GM15510 (cell line): ENCODE measurements around the gene CDK10.

Source experiments
- POLR2A ChIP-seq: IDR thresholded peaks from 3 replicates; pipeline ENCODE4 v1.6.1; 2011; ENCODE audit warnings: borderline replicate concordance; ENCODE audit not compliant: insufficient read length; ENCODE audit errors: extremely low read depth

The CDK10 gene

DNA sequence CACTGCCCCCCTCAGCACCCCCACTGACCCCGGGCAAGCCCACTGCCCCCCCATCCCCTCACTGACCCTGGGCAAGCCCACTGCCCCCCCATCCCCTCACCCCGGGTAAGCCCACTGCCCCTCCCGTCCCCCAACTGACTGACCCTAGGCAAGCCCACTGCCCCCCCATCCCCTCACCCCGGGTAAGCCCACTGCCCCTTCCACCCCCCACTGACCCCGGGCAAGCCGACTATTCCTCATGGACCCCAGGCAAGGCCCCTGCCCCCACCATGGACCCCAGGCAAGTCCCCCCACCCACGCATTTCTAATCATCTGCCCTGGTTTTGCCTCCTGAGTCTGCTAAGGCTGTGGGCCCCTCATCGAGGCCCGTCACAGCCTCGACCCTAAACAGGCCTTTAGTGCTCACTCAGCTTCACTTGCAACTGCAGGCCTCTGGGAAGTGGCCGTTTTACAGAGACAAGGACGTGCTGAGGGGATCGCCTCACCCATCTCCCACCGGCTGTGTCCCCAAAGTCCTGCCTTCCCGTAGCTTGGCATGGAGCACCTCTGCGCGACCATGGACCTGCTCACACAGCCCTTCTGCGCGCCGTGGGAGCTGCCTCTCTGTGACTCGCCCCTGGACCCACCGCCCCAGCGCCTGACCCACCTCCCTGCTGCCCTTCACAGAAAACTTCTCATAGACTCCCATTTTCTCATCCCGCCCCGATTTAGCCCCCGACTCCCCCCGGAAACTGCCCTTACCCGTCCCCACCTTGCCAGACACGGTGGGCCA lies 30.6 kb downstream of the CDK10 start:
- TF ChIP-seq POLR2A: no peak

DNA sequence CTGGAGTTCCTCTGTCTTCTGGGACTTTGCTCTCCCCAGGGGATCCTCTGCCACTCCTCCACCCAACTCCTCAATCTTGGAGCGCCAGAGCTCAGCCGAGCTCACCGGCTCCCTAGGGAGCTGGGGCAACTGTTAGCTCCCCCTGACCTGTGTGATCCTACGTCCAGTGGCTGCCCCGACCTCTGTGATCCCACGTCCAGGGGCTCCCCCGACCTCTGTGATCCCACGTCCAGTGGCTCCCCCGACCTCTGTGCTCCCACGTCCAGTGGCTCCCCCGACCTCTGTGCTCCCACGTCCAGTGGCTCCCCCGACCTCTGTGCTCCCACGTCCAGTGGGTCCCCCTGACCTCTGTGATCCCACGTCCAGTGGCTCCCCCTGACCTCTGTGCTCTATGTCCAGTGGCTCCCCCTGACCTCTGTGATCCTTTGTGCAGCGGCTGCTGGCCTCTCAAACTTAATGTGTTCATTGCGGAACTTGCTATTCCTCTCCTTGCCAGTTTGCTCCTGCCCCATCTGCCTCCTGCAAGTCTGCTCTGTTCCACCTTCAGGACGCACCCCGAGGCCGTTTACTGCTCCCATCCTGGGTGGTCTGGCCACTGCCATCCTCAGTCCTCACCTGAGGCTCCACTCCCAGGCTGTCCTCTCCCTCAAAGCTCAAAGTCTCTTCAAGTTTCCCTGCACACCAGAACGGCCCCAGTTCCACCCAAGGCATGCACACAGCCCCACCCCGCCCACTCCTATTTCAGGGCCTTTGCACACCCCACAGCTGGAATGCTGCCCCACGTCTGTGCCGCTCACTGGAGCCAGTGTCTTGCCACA lies 31.4 kb downstream of the CDK10 start:
- no peak for TF ChIP-seq POLR2A

DNA sequence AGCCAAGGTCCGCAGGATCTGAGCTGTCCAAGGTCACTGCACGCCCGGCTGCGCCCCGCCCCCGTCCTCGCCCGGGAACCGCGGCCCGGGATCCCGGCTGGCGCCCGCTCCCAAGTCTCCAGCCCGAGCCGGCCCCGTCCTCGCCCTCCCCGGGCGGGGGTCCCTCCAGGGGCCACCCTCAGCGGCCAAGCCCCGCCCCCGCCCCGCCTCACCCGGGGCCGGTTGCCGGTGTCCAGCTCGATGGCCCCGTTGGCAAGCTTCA lies 34.0 kb downstream of the CDK10 start:
- no peak for TF ChIP-seq POLR2A

DNA sequence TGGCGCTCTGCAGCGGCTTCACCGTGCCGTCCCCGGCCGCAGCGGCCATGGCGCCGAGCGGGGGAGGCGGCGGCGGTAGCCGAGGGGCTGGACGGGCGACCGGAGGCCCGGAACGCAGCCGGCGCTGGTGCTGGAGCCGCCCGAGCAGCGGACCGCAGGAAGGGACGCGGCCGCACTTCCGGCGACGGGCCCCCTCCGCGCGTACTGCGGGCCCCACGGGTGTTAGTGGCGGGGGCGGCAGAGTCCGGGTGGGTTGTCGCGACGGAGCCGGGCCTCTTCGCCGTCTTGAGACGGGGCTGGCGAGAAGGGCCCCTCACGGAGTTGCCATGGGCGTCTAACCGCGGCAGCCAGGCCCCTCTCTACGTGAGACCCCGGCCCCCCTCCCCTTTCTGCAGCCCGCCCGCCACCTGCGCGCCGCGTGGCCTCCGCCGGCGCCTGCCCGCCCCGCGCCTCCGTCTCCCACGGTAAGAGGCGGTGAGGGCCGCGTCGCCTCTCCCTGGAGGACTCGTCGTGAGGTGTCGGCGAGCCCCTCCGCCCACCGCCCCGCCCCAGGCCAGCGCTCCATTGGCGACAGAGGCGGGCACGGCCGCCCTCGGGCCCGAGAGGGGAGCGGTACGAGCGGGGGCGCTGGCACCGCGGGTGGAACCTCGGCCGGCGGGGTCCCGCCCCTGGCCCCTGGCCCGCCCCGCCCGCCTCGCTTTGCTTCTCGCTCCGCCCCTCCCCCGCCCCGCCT lies 34.5 kb downstream of the CDK10 start, which contains the start of the genes VPS9D1 and ZNF276:
VPS9D1 (minus strand) TSS at position 86 of the 733 bp plus-strand sequence; CDS start at position 49, 37 bp downstream.
ZNF276 (plus strand) TSS at position 725 of the 733 bp plus-strand sequence. CDS start 104 bp downstream, outside the sequence.
- peak; percentile 66 for TF ChIP-seq POLR2A

DNA sequence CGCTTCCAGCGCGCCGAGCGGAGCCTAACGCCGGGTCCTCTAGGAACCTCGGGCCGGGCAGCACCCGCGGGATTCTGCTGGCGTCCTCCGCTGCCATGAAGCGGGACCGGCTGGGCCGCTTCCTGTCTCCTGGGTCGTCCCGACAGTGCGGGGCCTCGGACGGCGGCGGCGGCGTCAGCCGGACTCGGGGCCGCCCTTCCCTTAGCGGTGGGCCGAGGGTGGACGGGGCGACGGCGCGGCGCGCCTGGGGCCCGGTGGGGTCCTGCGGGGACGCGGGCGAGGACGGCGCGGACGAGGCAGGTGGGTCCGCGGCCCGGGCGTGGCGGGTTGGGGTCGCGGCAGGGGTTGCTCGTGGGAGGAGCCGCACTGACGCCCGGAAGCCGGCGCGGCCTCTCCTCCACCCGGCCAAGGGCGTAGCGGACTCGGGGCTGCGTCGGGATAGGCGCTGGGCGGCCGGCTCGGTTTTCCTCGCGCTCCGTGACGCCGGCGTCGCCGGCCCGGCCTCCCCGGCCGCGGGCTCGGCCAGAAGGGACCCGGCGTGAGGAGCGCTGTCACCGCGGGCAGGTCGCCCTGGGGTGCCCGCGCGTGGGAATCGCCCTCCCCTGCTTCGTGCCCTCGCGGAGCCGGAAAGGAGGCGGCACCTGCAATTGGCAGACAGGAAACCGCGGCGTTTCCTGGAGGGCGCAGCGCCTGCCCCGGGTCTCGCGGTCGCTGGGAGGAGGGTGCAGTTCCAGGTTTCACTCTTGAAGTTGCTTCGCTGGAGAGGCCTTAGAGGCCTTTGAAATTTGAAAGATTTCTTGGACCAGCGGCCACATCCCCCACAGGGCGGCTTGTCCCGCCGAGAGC lies 35.3 kb downstream of the CDK10 start:
- peak; percentile 46 for TF ChIP-seq POLR2A

DNA sequence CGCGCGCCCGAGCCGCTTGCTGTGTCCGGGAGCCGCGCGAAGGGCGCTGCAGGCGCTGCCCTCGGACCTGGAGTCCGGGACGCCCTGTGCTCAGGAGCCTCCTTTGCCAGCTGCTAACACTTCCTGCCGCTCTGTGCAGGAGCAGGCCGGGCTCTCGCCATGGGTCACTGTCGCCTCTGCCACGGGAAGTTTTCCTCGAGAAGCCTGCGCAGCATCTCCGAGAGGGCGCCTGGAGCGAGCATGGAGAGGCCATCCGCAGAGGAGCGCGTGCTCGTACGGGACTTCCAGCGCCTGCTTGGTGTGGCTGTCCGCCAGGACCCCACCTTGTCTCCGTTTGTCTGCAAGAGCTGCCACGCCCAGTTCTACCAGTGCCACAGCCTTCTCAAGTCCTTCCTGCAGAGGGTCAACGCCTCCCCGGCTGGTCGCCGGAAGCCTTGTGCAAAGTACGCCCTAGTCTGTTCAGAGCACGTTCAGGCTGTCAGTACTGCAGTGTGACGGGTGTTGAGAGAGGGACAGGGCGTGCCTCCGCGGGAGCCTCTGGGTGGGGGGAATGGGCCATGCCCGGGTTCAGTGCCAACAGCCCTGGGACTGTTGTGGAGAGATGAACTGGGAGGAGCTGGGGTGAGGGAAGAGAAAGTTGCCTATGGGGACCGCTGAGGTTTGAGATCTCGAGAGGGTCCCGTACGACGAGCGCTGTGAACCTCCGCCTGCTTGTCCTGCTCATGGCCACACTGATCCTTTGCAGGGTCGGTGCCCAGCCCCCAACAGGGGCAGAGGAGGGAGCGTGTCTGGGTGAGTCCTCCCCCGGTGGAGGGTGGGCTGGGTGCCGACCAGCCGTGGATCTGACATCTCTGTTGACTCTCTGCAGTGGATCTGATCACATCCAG lies 36.1 kb downstream of the CDK10 start:
- no peak for TF ChIP-seq POLR2A

DNA sequence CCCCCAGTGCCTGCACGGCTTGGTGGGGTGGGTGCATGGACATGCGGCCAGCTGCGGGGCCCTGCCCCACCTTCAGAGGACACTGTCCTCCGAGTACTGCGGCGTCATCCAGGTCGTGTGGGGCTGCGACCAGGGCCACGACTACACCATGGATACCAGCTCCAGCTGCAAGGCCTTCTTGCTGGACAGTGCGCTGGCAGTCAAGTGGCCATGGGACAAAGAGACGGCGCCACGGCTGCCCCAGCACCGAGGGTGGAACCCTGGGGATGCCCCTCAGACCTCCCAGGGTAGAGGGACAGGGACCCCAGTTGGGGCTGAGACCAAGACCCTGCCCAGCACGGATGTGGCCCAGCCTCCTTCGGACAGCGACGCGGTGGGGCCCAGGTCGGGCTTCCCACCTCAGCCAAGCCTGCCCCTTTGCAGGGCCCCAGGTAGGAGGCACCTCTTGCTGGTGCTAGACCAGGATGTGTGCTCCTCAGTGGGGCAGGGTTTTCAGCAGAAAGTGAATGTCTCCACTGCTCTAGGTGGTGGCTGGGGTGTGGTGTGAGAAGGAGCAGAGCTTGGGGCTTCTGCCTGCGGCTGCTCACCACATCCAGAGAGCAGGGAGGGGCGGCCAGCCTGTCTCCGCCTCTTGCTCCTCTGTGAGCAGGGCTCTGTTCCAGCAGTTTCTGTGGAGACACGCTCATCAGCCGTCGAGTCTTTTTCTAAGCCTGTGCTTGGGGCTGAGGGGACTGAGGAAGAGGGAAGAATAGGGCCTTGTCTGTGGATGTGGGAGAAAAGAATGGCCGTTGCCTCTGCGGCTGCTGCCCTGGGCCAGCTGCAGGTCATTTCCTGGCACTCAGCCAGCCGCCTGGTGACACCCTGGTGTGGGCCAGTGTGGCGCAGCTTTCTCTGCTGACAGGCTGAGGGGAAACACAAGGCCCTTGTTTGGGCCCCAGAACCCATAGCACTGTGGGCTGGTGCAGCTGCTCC lies 37.1 kb downstream of the CDK10 start:
- no peak for TF ChIP-seq POLR2A

DNA sequence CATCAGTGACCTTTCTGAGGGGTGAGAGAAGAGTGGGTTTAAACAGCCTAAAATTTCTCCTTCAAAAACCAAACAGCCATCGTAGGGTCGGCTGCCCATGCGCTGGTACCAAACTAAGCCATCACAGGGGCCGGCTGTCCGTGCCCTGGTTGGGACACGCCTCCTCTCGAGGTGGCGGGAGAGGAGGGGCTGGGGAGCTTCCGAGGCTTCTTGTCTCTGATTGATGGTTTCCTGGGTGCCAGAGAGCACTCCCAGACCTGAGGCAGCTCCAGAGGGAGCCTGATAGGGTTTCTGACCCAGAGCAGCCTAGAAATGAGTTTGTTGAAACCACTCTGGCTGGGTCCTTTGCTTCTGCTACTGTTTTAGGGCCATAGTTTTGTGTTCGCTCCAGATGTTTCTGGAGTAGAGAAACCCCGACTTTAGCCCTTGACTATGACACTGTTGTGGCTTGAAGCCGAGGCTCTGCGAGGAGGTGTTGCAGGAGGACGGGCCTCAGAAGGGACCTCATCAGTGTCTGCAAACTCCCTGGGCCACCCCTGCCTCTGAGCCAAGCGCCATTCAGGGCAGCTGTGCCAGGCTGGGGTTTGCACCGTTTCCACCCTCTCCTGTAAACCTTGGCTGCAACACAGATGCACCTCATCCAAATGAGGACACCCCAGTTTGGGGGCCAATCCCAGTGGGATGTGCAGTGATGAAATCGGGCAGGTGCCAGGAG lies 41.1 kb downstream of the CDK10 start:
- TF ChIP-seq POLR2A: no peak

DNA sequence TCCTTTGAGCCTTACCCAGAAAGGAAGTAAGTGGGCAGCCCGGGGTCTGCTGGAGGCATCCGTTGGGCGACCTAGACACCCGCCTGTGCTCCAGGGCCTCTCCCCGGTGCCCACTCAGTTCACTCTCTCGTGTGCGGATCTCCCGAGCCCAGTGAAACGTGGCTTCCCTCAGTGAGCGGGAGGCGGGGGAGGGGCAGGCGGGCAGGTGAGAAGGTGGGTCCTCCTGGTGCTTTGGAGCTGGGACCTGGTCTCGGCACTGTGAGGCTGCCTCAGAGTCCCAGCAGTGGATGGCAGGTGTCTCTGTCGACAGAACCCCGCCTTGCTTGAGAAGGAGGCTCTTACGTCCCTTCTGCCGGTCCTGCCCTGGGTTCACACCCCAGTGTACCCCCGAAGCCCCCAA lies 42.8 kb downstream of the CDK10 start:
- TF ChIP-seq POLR2A: no peak

DNA sequence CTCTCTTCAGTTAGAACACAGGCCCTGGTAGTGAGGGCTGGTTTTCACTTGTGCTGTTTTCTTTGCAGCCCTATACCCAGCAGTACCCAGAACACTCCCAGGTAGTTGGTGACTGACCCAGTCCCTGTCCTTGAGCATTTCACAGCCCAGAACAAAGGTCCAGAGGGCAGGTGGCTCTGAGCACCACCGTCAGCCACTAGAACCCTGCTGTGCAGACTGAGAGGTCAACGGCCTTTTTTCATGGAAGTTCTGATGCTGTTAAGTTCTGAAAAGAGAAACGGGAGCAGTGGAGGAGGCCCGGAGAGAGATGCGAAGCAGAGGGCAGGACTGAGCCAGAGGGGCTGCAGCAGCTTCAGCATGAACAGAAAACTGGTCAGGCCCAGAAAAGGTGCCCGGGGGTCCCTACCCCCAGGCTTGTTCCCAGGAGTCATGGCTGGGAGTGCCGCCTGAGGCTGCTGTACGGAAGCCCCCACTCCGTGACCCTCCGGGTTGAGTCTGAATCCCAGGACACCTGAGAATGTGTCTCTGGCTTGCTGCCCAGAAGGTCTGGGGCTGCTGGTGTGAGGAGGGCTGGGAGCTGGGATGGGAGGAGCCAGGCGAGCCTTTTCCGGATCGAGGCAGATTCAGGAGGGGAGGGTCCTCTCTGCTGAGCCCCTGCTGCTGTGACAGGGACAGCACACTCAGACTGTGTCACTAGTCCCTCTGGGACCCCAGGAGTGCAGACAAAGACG lies 43.5 kb downstream of the CDK10 start:
- no peak for TF ChIP-seq POLR2A

DNA sequence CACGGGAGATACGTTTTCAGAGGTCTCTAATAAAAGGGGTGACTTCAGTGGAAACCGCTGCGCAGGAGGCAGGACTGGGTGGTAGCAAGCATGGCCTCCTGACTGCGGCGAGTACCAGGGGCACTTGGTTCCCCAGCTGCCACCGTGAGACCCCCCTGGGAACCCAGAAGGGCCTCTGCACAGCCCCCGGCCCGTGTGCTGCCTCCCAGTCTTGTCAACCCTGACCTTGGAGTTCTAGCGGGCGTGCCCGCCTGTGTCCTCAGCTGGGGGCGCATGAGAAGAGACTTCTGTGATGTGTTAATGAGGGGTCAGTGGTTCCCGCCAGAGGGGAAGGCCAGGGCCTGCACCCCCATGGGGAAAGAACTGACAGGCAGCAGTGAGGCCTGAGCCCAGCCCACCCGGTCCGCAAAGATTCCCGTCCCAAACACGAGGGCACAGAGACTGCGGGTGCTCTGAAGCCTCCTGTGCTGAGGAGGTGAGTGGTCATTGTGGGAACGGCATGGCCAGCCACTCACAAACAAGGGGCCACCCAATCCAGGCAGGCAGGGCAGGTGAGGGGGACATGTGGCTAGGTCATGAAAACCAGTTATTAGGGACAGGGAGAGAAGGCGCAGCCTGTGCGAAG lies 44.2 kb downstream of the CDK10 start:
- no peak for TF ChIP-seq POLR2A
